K562 (cell line): ENCODE measurements around the gene EIF3I. TPM values are rescaled to one million over a fixed set of nuclear protein-coding genes. Genes with fewer than 3 reads are reported as not detected.
A peak's percentile ranks its signal among the peaks of the same experiment; 100 is the strongest.

Experiments
- ATAC-seq: fragments of 200-7000 bp; cut with Tn5 transposase; 3 replicates; pipeline ENCODE4 v1.9.1; 2020; ENCODE audit warnings: moderate library complexity
- BruUV-seq: library from RNA; stranded (reverse); fragments of 400-500 nt; replicated peaks from 2 replicates; lab custom pipeline; 2021; lab: Mats Ljungman, UMichigan
- CTCF ChIA-PET: fragments of 300-600 bp; formaldehyde crosslinking; extraction: SDS; loops from one replicate; lab custom pipeline; 2021; ENCODE audit warnings: low intra/inter-chr PET ratio; lab: Yijun Ruan, JAX
- POLR2A ChIA-PET: fragments of 300-600, 350-650 bp; sonication (Branson Sonifier 250); formaldehyde crosslinking; extraction: SDS; loops from one replicate; lab custom pipeline; 2021; ENCODE audit warnings: antibody characterized with exemption, inconsistent platforms; lab: Yijun Ruan, JAX
- DNase-seq, 4 experiments: peaks; one replicate each; pipeline versions ENCODE4 v3.0.0 to v3.0.0-alpha.2; 2011 to 2018; ENCODE audit warnings: low spot score in 3 of 4, mixed read lengths in 3 of 4; ENCODE audit errors: extremely low read depth in 1 of 4
- FAIRE-seq: peaks from 2 replicates; lab custom pipeline; 2011; peaks lifted over from hg19 to GRCh38; lab: Jason Lieb, UNC
- H2AFZ ChIP-seq: 2 replicates; pipeline ENCODE4 v1.6.0; 2011; ENCODE audit warnings: low read depth, low read length, control low read depth, inconsistent platforms
- H3K27ac ChIP-seq: fragments of 200-600 bp; 3 replicates; pipeline ENCODE4 v1.8.0; 2011; ENCODE audit warnings: low read depth, mild to moderate bottlenecking, control low read depth, inconsistent platforms, low read length, moderate library complexity, mixed read lengths; ENCODE audit errors: extremely low read depth
- H3K27me3 ChIP-seq, 2 experiments: fragments of 300-600 bp in 1 of 2; 2 replicates in 1 of 2; 3 replicates in 1 of 2; pipeline versions ENCODE4 v1.6.0 to v1.8.0; 2011; ENCODE audit warnings: inconsistent platforms in 2 of 2, low read length in 2 of 2, mild to moderate bottlenecking in 1 of 2, mixed read lengths in 1 of 2, moderate library complexity in 1 of 2; ENCODE audit not compliant: control insufficient read depth in 2 of 2, insufficient read depth in 2 of 2
- H3K36me3 ChIP-seq: fragments of 300-600 bp; 3 replicates; pipeline ENCODE4 v1.8.0; 2011; ENCODE audit warnings: mild to moderate bottlenecking, low read length, inconsistent platforms; ENCODE audit not compliant: control insufficient read depth, insufficient read depth
- H3K4me1 ChIP-seq, 2 experiments: fragments of 200-600 bp in 1 of 2; replicated peaks in 1 of 2; 2 replicates in 1 of 2; 3 replicates in 1 of 2; pipeline versions ENCODE4 v1.5.1 to v1.8.0; 2011; ENCODE audit warnings: inconsistent platforms in 2 of 2, low read length in 2 of 2, mild to moderate bottlenecking in 1 of 2, mixed read lengths in 1 of 2, moderate library complexity in 1 of 2; ENCODE audit not compliant: control insufficient read depth in 2 of 2, insufficient read depth in 2 of 2
- H3K4me2 ChIP-seq: 2 replicates; pipeline ENCODE4 v1.6.1; 2011; ENCODE audit warnings: low read length, control low read depth, inconsistent platforms, mixed read lengths; ENCODE audit not compliant: insufficient read depth
- H3K4me3 ChIP-seq: fragments of 200-600 bp; sonication (generic), shearing (Covaris generic); 2 replicates; pipeline ENCODE4 v1.5.1; 2016; ENCODE audit warnings: control low read depth, inconsistent platforms
- H3K79me2 ChIP-seq: fragments of 200-600 bp; 3 replicates; pipeline ENCODE4 v1.8.0; 2011; ENCODE audit warnings: low read length, inconsistent platforms; ENCODE audit not compliant: control insufficient read depth, insufficient read depth
- H3K9ac ChIP-seq, 2 experiments: 2 replicates each; pipeline versions ENCODE4 v1.6.0 to v1.6.1; 2011; ENCODE audit warnings: low read depth in 2 of 2, low read length in 2 of 2, control low read depth in 1 of 2, inconsistent platforms in 1 of 2, mild to moderate bottlenecking in 1 of 2, mixed read lengths in 1 of 2; ENCODE audit not compliant: insufficient read depth in 1 of 2
- H3K9me1 ChIP-seq: one replicate; pipeline ENCODE4 v1.6.0; 2011; ENCODE audit warnings: inconsistent platforms, mild to moderate bottlenecking, low read length, moderate library complexity; ENCODE audit not compliant: control insufficient read depth, insufficient read depth
- H3K9me3 ChIP-seq: replicated peaks from 2 replicates; pipeline ENCODE4 v1.5.1; 2011; ENCODE audit warnings: low read depth, low read length, inconsistent platforms; ENCODE audit not compliant: control insufficient read depth, insufficient read depth
- H4K20me1 ChIP-seq: replicated peaks from 2 replicates; pipeline ENCODE4 v1.6.1; 2011; ENCODE audit warnings: low read length, inconsistent platforms, mixed read lengths; ENCODE audit not compliant: control insufficient read depth, insufficient read depth
- ARID1B ChIP-seq: fragments of 450-650 bp; IDR thresholded peaks from 2 replicates; pipeline ENCODE4 v1.6.1; 2016; ENCODE audit warnings: antibody characterized with exemption, mild to moderate bottlenecking, inconsistent platforms
- DPF2 ChIP-seq: fragments of 450-650 bp; IDR thresholded peaks from 2 replicates; pipeline ENCODE4 v1.6.1; 2016
- HBP1 ChIP-seq: fragments of 450-650 bp; formaldehyde crosslinking; IDR thresholded peaks from 2 replicates; pipeline ENCODE4 v1.4.0; 2022; ENCODE audit warnings: missing genetic modification characterization
- LARP7 ChIP-seq: fragments of 450-650 bp; IDR thresholded peaks from 2 replicates; pipeline ENCODE4 v1.6.1; 2016
- PHB2 ChIP-seq: fragments of 450-650 bp; IDR thresholded peaks from 2 replicates; pipeline ENCODE4 v1.6.1; 2017; ENCODE audit warnings: low read depth
- POU5F1 ChIP-seq: fragments of 150-350 bp; IDR thresholded peaks from 2 replicates; pipeline ENCODE4 v1.6.1; 2014; ENCODE audit warnings: borderline replicate concordance, low read length, low read depth, mild to moderate bottlenecking; ENCODE audit not compliant: partially characterized antibody
- PTTG1 ChIP-seq: fragments of 450-650 bp; IDR thresholded peaks from 2 replicates; pipeline ENCODE4 v1.6.1; 2016; ENCODE audit warnings: low read depth, mild to moderate bottlenecking, missing genetic modification characterization, missing compliant biosample characterization
- SMARCA4 ChIP-seq: fragments of 450-650 bp; IDR thresholded peaks from 2 replicates; pipeline ENCODE4 v1.6.1; 2016
- SMARCE1 ChIP-seq: fragments of 450-650 bp; IDR thresholded peaks from 2 replicates; pipeline ENCODE4 v1.7.1; 2016; ENCODE audit warnings: mild to moderate bottlenecking
- TOE1 ChIP-seq, 2 experiments: fragments of 450-650 bp in 1 of 2; sonication (generic) in 1 of 2; formaldehyde crosslinking in 1 of 2; IDR thresholded peaks; 2 replicates each; pipeline versions ENCODE4 v1.7.1 to v1.8.0; 2016 to 2022; ENCODE audit warnings: borderline replicate concordance in 2 of 2, mild to moderate bottlenecking in 2 of 2, antibody characterized with exemption in 1 of 2, inconsistent platforms in 1 of 2, low read depth in 1 of 2, missing genetic modification reagents in 1 of 2, moderate library complexity in 1 of 2
- VEZF1 ChIP-seq: fragments of 200-800 bp; sonication (Bioruptor generic); IDR thresholded peaks from 2 replicates; pipeline ENCODE4 v1.6.1; 2017; ENCODE audit warnings: missing genetic modification characterization, missing compliant biosample characterization
- ZBTB11 ChIP-seq, 3 experiments: fragments of 200-800 bp in 1 of 3; fragments of 250-450 bp in 1 of 3; fragments of 450-650 bp in 1 of 3; sonication (Bioruptor Pico) in 1 of 3; sonication (Bioruptor generic) in 1 of 3; formaldehyde crosslinking in 1 of 3; IDR thresholded peaks; 2 replicates each; pipeline versions ENCODE4 v1.6.1 to v1.8.0; 2016 to 2022; ENCODE audit warnings: mild to moderate bottlenecking in 2 of 3, missing genetic modification characterization in 2 of 3, missing compliant biosample characterization in 1 of 3, moderate library complexity in 1 of 3
- ZNF124 ChIP-seq: sonication (generic); formaldehyde crosslinking; IDR thresholded peaks from 2 replicates; pipeline ENCODE4 v1.8.1; 2022; ENCODE audit warnings: missing genetic modification reagents
- ZNF146 ChIP-seq: IDR thresholded peaks from one replicate; pipeline ENCODE4 v1.6.1; 2018; ENCODE audit warnings: missing compliant biosample characterization; ENCODE audit not compliant: unreplicated experiment
- WGBS: fragments of 100-300 bp; shearing (Covaris generic); methylation state at CpG from one replicate; pipeline ENCODE4 v1.1.6; 2016; ENCODE audit warnings: low coverage, mixed read lengths; ENCODE audit not compliant: insufficient coverage; ENCODE audit errors: missing lambda C conversion rate; 5-methylcytosine and 5-hydroxymethylcytosine counted together
- in situ Hi-C: fragments of 300-500 bp; cut with MboI; formaldehyde crosslinking; loops from 4 replicates; pipeline ENCODE4 v1.15.0; 2018; ENCODE audit warnings: inconsistent platforms, mixed read lengths
- intact Hi-C: fragments of 100-400 bp; cut with micrococcal nuclease; formaldehyde crosslinking; loops from 2 replicates; pipeline ENCODE4 v1.14.2; 2022
- polyA plus RNA-seq, 8 experiments: library from polyadenylated mRNA; depleted of rRNA in 4 of 8; stranded (reverse) in 5 of 8; unstranded in 3 of 8; fragments of >200 nt; fragmentation: Nextera tagmentation in 2 of 8; fragmentation: Illumina TruSeq in 1 of 8; extraction: Ambion mirVana in 2 of 8; extraction: Trizol in 1 of 8; gene quantifications; 2 replicates each; pipeline versions ENCODE4 v1.2.1 to v1.2.3, GENCODE V29; 2011 to 2014; ENCODE audit warnings: inconsistent platforms in 1 of 8, missing spikeins in 1 of 8
- total RNA-seq, 7 experiments: library from RNA; depleted of rRNA in 6 of 7; stranded (reverse); fragments of >200 nt in 6 of 7; fragmentation: Illumina TruSeq in 2 of 7; extraction: Trizol in 2 of 7; gene quantifications; 2 replicates each; pipeline versions ENCODE4 v1.2.1 to v1.2.3, GENCODE V29; 2011 to 2021; ENCODE audit warnings: low replicate concordance in 1 of 7

EIF3I gene
- total and polyA plus RNA-seq, 9 of the 15 experiments (the other 6 are each of a cell fraction or from before 2014, with no cell fraction given) = 414 to 1,526 (median 635) TPM

GRCh38 chr1:32272557-32273390 is 50.6 kb downstream of the EIF3I start:
- WGBS = 33% methylated on average over 7 of the region's 7 CpGs
- ATAC-seq = no peak
- peak; percentile 32 for FAIRE-seq
- no TSS peak for BruUV-seq
- POLR2A ChIA-PET = no interaction called here
- no peaks in the 10 kb centered on the region for H4K20me1 ChIP-seq
- no peak overlapping the region for H3K4me3 ChIP-seq
- DNase-seq = peak in 2 of 4 experiments; percentile 49
- CTCF ChIA-PET = no interaction called here
- intact Hi-C loops = no loop called here
- 0 out of 2 replicates have a peak overlapping the region, but pooled peaks have one; percentile 7 for H2AFZ ChIP-seq
- H3K4me2 ChIP-seq = no peak overlapping the region
- peaks cover 8 to 34% of the 10 kb centered on the region in 2 experiments; a peak in 4 of 5 replicates for H3K4me1 ChIP-seq
- H3K36me3 ChIP-seq = no peaks in the 10 kb centered on the region
- no peak overlapping the region; a peak in 1 of 4 replicates for H3K9ac ChIP-seq
- H3K79me2 ChIP-seq = no peaks in the 10 kb centered on the region
- H3K9me1 ChIP-seq = no peaks in the 10 kb centered on the region
- H3K27me3 ChIP-seq = peaks cover 0 to 13% of the 10 kb centered on the region in 2 experiments; a peak in 2 of 5 replicates
- in situ Hi-C loops = no loop called here
- no peaks in the 10 kb centered on the region for H3K9me3 ChIP-seq
- H3K27ac ChIP-seq = no peak overlapping the region
- TF ChIP-seq ZNF124 (CRISPR knock-in tag) = no peak
- peak; percentile 35; the same call in 1 of the 2 replicates for TF ChIP-seq DPF2
- peak; percentile 40; the same call in 1 of the 2 replicates for TF ChIP-seq SMARCA4
- TF ChIP-seq VEZF1 = peak; percentile 17; the same call in 1 of the 2 replicates
- peak; percentile 85; the same call in 1 of the 2 replicates for TF ChIP-seq HBP1
- TF ChIP-seq TOE1 (IDR thresholded peaks at IDR 0.05; ENCODE audit: borderline replicate concordance) = peak; percentile 32; the same call in 1 of the 2 replicates
- no peak for TF ChIP-seq TOE1 (CRISPR knock-in tag; IDR thresholded peaks at IDR 0.05; ENCODE audit: borderline replicate concordance, low read depth)
- TF ChIP-seq POU5F1 = no peak
- peak; percentile 67; the same call in 1 of the 2 replicates for TF ChIP-seq LARP7
- TF ChIP-seq ZNF146 (CRISPR knock-in tag) = no peak
- peak; percentile 22; the same call in 1 of the 2 replicates for TF ChIP-seq PHB2
- TF ChIP-seq ZBTB11 (CRISPR knock-in tag; IDR thresholded peaks at IDR 0.05) = no peak
- no peak for TF ChIP-seq PTTG1 (tag)
- TF ChIP-seq SMARCE1 = peak; percentile 69; the same call in 1 of the 2 replicates
- peak; percentile 64 for TF ChIP-seq ARID1B
